Erythroblast (primary cell): ENCODE measurements around the gene ATP2A2.
"Not testable (repeated sequence)": the region's sequence is repeated elsewhere in the genome, so short reads cannot be mapped to it uniquely, and the experiment has no call there.

Experiments used
- DNase-seq, 2 experiments: peaks; one replicate each; lab custom pipeline; 2025; lab: John Stamatoyannopoulos, UW
- GATA1 ChIP-seq: IDR thresholded peaks from 2 replicates; pipeline ENCODE4 v1.6.1; 2011; ENCODE audit warnings: low read depth, mild to moderate bottlenecking, control low read depth, low read length, moderate library complexity
- POLR2A ChIP-seq: IDR thresholded peaks from 2 replicates; pipeline ENCODE4 v1.6.1; 2011; ENCODE audit warnings: mild to moderate bottlenecking, low read length

The ATP2A2 gene

DNA sequence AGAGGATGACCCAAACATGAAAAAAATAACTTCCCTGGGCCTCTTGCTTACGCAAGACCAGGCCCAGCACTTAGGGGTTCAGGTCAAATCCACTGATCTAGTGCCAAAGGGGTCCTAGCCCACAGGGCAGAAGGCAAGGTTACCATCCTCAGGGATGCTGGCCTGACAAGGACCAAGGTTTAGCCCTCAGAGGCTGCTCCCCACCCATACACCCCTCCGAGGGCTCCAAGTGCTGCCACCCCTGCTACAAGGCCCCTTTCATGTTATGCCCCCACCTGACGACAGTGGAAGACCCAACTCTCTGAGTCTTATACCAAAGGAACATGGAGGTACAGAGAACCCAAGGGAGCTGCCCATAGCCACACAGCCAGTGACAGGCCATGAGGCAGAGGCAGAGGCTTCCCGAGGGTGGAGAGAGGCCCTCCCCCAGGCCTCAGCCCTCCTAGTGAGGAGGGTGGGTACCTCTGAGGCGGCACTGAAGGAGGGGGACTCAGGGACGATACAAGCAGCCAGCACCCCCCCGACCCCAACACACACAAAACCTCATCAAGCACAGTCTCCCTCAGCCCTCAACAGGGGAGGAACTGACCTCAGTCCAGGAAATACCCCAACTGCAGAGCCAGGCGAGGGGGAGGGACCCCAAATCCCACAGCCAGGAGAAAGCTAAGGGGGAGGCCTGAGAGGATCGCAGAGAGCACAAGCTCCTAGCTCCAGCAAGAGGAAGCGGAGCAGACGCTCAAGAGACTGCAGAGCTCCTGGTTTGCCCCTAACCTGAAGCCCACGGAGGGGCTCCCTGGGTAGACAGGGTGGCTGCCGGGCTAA is 85.5 kb downstream of the ATP2A2 start:
- TF ChIP-seq GATA1: no peak
- DNase-seq: no peak

DNA sequence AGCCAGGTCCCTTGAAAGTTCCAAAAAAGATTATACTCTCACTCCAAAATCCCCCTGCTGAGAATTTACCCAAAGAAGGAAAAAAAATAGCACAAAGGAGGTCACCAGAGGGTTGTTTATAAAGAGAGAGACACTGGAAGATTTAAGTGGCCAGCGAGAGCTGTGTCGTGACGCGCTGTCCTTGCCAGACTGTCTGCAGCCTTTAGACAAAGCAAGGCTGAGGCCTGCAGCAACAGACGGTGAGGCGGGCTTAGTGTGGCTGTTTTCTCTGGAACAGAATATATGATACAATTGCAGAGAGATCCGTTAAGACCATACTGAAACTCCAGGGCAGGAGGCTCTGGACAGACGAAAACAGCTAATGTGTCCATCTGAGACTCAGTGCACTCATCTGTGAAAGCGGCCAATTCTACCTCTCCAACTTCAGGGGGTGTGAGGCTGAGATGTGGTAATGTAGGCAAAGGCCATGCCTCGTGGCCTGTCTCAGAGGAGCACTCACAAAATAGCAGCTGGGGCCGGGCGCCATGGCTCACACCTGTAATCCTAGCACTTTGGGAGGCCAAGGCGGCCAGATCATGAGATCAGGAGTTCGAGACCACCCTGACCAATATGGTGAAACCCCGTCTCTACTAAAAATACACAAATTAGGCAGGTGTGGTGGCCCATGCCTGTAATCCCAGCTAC is 86.3 kb downstream of the ATP2A2 start:
- TF ChIP-seq GATA1 (no peak), POLR2A (no peak)
- DNase-seq: no peak

DNA sequence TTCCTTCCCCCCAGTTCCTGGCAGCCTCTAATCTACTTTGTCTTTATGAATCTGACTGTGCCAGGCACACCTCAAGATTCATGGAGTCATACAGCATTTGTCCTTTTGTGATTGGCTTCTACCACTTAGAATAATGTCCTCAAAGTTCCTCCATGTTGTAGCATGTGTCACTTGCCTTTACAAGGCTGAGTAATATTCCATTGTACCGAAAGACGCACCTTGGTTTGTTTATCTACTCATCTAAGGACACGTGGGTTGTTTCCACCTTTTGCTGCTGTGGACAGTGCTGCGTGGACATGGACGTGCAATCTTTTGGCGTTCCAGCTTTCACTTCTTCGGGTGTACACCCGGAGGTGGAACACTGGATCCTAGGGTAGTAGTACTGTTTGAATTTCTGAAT is 88.9 kb downstream of the ATP2A2 start:
- no peak for DNase-seq
- TF ChIP-seq POLR2A (no peak), GATA1 (no peak)

DNA sequence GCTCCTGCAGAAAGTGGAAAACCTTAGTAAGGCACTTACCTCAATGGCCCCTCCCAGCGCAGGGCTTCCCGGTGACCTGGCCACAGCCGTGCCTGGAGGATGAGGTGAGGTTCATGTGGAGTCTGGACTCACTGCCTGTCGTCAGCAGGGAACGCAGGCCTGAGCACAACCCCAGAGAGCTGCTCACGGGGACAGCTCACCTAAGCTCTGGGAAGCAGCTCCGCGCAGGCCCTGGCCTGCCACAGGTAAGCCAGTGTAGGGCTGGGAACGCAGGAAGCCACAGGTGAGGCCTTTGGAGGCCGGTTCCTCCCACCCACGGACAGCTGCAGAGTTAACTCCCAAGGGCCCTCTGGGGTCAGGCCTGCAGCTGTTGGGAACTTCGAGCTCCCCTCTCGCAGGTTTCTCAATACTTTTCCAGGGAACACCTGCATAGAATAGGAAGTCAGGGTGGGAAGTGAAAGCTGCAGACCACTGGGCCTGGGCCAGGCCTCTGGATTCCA is 89.7 kb downstream of the ATP2A2 start:
- no peak for DNase-seq
- TF ChIP-seq POLR2A: no peak
- TF ChIP-seq GATA1: no peak

DNA sequence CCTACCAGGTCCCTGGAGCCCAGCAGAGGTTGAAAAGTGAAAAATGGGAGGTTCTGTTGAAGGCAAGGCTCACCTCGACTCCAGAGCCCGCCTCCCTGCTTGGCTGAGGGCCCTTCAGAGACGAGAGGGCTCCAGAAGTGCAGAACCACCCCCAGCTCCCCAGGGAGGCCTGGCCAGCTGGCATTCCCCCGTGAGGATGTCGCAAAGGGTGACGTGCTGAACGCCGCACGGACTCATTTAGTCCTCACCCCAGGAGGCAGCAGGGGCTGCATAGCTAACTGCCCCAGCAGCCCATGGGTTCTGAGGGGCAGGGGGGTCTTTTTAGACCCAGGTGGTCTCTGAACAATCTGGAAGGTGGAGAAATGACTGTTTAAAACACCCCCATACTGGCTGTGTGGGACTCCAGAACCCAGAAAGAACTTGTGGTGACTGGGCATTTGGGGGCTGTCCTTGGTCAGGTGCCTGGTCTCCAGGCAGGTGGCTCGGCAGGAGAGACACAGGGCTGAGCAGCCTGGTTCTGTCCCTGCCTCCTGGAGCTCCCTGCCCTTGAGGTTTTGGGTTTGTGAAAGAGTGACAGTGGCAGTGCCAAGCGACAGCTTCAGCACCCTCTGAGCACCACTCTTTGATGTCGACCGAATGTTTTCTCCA is 90.5 kb downstream of the ATP2A2 start:
- TF ChIP-seq GATA1: no peak
- no peak for TF ChIP-seq POLR2A
- no peak for DNase-seq

DNA sequence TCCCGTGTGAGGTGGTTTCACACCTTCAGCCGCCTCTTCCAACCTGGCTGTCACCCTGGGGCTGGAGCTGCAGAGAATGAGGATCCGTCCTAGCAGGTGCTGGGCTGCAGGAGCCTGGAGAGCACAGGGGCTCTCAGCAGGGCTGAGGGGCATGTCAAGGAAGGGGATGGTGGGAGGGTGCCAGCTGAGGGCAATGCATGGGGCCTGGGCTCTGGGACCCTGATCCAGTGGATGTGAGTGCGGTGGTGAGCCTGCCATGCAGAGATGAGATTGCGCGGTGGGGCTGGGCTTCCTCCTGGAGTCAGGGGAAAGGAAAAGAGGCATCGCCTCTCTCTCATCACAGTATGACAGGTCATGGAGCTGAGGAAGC is 91.0 kb downstream of the ATP2A2 start:
- no peak for TF ChIP-seq POLR2A
- no peak for TF ChIP-seq GATA1
- no peak for DNase-seq

DNA sequence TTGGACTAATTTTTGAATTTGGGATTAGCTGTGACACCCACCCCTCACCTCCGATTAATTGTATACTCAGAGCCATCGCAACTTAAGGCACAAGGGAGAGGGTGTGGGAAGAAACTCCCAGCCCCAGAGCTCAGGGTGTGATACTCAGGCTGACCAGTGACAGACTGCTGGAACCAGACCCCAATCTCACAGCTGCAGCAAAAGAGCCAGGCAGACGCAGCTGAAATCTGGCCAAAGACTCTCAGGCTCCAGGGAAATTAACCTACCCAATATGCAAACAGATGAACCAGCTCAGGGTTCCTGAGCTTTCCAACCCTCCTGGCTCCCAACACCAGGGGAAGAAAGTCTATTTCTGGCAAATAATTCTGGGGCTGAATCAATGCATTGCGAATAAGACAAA is 92.0 kb downstream of the ATP2A2 start:
- TF ChIP-seq POLR2A: no peak
- no peak for TF ChIP-seq GATA1
- no peak for DNase-seq

DNA sequence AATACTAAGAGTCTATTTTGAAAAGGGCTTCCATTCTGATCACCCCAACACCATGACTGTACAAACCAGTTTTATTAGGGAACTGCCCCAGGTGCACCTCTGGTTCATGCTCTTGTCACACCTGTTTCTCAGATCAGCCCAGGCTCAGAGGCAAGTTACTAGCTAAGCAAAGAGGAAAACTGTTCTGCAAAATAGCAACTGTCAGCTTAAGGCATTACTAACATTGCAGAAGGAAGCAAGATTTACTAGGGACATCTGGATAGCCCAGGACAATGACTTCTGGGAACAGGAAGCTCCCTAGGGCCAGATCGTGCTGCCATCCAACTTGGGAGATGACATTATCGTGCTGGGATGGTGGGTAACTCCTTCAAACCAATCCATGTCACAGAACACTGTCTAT is 92.4 kb downstream of the ATP2A2 start:
- no peak for DNase-seq
- TF ChIP-seq GATA1 (no peak), POLR2A (no peak)

DNA sequence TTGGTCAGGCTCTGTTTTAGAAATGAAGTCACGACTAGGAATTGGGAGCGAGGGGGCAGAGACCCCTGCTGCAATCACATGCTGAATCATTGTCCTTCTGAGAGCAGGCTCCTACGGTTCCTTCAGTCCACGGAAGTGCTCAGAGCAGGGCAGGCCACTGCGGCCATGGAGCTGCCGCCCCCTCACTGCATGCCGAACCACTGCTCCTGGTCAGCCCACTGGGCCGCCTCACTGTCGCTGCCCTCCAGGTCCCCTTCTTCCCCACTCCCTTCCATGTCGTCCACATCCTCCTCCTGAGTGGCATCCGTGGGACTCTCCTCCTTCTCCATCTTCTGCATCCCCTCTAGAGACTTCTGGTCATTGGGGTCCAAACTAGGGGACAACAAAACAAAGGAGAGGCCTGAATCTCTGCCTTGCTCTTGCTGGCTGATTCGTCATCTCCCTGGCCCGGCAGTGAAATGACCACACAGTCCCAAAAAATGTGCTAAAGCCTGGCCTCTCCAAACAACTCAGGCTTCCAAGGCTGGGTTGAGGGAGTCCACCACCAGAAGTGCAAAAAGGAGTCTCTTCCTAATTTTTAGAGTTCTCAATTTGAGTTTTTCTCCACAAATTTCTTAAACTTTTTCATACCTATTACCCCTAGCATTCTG is 93.0 kb downstream of the ATP2A2 start:
- TF ChIP-seq POLR2A: no peak
- TF ChIP-seq GATA1: no peak
- no peak for DNase-seq

DNA sequence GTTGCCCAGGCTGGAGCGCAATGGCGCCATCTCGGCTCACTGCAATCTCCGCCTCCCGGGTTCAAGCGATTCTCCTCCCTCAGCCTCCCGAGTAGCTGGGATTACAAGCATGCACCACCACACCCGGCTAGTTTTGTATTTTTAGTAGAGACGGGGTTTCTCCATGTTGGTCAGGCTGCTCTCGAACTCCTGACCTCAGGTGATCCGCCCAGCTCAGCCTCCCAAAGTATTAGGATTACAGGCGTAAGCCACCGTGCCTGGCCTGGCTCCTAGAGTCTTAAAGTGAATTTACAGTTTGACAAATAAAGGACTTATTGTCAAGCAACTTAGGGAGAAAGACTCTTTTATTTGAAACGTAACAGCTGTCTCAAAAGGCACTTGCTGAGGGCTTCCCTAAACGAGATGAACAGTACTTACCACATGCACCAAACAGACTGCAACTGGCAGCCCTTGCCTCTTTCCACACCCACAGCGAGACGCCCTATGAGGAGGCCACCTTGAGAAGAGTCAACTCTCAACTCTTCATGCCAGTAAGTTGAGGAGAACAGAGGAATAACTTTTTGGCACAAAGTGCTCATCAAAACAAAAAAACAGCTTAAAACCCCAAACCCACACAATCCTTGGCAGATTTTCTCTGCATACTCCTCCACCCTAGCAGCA is 97.2 kb downstream of the ATP2A2 start:
- DNase-seq: not testable (repeated sequence)

DNA sequence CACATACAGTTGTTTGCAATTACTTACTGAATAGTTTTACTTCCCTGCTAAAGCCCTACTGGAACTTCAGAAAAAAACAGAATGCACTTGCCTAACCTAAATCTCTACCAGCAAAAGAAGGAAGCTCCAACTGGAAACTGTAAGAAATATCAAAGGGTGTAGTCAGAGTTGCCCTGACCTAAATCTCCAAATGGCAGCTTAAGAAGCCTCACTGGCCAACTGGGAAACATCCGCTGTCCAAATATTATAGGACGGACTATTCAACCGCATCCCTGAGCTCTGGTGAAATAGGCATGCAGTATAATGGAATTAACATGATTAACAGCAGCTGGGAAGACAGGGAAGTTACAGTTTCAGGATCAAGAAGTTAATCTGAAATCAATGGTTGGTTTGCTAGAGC is 98.2 kb downstream of the ATP2A2 start:
- DNase-seq: no peak
- no peak for TF ChIP-seq POLR2A
- TF ChIP-seq GATA1: no peak

DNA sequence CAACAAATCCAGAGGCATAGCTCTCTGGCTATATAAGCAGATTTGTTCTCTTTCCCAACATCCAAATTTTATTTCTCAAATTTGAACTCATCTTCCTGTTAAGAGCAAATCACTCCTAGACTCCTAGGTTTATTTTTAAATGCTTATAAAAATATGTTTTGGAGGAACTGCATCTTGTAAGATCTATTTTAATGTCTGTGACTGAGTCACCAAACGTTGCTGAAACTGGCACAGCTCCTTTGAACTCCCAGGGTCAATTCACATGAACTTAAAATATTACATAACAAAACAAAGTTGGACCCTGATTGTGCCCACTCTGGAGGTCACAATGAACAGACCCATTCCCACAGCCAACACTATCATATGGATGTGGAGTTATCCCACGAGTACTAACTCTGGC is 98.6 kb downstream of the ATP2A2 start:
- DNase-seq: no peak
- TF ChIP-seq POLR2A: no peak
- no peak for TF ChIP-seq GATA1

DNA sequence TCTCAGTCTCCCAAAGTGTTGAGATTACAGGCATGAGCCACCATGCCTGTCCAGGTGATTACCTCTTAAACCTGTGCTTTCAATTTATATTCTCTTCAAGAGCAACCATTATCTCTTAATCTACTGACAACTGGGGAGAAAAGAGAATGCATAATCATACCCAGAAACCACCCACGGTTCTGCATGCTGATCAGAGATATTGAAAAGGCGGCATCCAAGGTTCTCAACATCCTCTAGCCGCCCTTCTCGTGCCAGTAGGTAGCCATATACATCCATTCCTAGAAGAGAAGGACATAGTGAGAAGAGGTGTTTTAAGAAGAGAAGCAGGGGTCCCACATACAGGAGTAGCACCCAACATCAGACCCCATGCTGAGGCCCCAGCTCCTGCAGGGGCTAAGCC is 101.6 kb downstream of the ATP2A2 start:
- no peak for TF ChIP-seq POLR2A
- TF ChIP-seq GATA1: no peak
- no peak for DNase-seq
